ENCODE data around the gene SFXN5.

Gene SFXN5

GRCh38 chr2:73003027-73003426 is 68.5 kb downstream of the SFXN5 start:
- Histone ChIP-seq H3K27me3 (ENCODE audit: insufficient read depth, poor library complexity, severe bottlenecking) (no peaks in the 10 kb centered on the region), H3K9me3 (ENCODE audit: severe bottlenecking) (no peaks in the 10 kb centered on the region), H3K27ac (ENCODE audit: poor library complexity, severe bottlenecking) (no peak overlapping the region), H3K4me3 (ENCODE audit: severe bottlenecking) (no peak overlapping the region), H3K36me3 (ENCODE audit: low read depth) (no peaks in the 10 kb centered on the region), H3K4me1 (ENCODE audit: insufficient read depth, poor library complexity, severe bottlenecking) (no peaks in the 10 kb centered on the region)
- peak; percentile 35 for DNase-seq (ENCODE audit: low spot score)
- TF ChIP-seq CTCF (IDR thresholded peaks at IDR 0.05; ENCODE audit: poor library complexity, severe bottlenecking): no peak
- ATAC-seq (ENCODE audit: low read depth): no peak

DNA sequence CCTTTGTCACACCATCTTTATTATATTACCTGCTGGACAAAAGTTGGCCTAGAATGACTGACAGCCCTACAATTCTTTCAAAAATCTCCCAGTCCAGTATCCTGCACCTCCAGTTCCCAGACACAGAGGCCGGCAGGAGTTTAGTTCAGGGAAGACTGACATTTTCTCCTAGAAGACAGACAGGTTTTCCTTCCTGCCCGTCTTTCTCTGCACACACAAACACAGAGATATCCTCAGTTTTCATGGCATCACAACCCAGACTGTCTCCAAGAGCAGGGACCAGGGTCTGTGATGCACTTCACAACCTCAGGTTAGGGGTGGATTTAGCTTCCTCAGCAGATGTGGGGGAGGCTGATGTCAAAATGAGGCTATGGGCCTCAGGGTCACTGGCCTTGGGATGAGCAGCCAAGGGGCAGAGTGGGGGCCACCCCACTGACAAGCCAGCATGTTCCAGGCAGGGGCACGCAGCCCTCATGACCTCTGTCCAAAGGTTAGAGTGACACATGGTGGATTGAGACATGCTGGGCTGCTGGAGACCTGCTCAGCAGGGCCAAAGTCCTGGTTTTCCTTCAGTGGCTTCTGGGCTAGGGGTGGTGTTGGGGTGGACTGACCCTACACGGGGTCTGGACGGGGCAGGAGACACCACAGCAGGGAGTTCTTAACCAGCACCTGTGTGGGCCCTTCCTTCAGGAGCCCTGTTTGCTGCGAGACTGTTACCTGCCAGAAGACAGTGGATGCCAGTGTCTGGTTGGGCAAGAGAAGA is 70.5 kb downstream of the SFXN5 start:
- H3K9me3 ChIP-seq (ENCODE audit: severe bottlenecking): no peaks in the 10 kb centered on the region
- ATAC-seq (ENCODE audit: low read depth) (no peak), DNase-seq (ENCODE audit: low spot score) (peak; percentile 15)
- no peaks in the 10 kb centered on the region for H3K27me3 ChIP-seq (ENCODE audit: insufficient read depth, poor library complexity, severe bottlenecking)
- no peak for TF ChIP-seq CTCF (IDR thresholded peaks at IDR 0.05; ENCODE audit: poor library complexity, severe bottlenecking)
- H3K4me1 ChIP-seq (ENCODE audit: insufficient read depth, poor library complexity, severe bottlenecking): no peaks in the 10 kb centered on the region
- H3K4me3 ChIP-seq (ENCODE audit: severe bottlenecking): no peak overlapping the region
- H3K36me3 ChIP-seq (ENCODE audit: low read depth): no peaks in the 10 kb centered on the region
- H3K27ac ChIP-seq (ENCODE audit: poor library complexity, severe bottlenecking): no peak overlapping the region

DNA sequence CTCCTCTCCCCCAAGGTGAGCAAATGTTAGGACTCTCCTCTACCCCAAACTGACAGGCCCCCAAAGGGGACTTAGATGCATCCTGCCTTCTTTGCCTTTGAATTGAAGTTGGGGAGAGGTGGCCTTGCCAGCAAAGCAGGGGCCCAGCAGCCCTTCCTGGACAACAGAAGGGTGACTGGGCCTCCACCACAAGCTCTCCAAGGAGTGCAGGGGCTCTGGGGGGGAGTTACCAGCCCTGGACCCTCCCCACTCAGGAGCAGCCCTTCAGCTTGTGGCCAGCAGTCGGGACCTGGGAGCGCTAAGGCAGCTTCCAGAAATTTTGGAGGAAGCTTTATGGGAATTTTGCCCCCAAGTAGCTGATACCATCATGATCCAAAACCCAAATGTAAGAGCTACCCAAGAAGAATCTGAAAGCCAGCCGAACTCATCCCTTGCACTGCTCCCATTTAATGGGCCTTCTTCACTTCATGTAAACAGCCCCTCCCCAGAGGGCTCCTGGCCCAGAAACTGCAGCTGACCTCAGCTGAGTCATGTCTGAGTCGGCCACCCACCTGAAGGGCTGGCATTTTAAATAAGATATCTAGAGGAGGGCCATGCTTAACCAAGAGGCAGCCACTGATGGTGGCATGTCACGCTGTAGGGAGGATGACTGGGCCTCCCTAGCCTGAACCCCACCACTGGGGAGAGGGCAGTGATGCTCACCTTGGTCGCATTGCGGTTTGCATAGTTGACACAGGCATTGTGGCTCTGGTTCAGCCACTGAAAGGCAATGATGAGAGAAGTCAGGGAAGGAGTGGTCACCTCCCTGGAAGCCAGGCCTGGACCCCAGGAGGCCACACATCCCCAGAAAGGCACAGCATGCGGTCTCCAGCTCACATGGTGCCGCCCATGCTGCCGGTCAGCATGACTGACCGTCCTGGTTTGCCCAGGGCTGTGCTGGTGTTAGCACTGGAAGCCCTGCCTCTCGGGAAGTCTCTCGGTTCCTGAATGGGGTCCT is 71.5 kb downstream of the SFXN5 start:
- no peak for DNase-seq (ENCODE audit: low spot score)
- Histone ChIP-seq H3K4me1 (ENCODE audit: insufficient read depth, poor library complexity, severe bottlenecking) (no peaks in the 10 kb centered on the region), H3K4me3 (ENCODE audit: severe bottlenecking) (no peak overlapping the region), H3K36me3 (ENCODE audit: low read depth) (no peaks in the 10 kb centered on the region), H3K27me3 (ENCODE audit: insufficient read depth, poor library complexity, severe bottlenecking) (no peaks in the 10 kb centered on the region), H3K9me3 (ENCODE audit: severe bottlenecking) (no peaks in the 10 kb centered on the region), H3K27ac (ENCODE audit: poor library complexity, severe bottlenecking) (no peak overlapping the region)
- peak; percentile 73 for ATAC-seq (ENCODE audit: low read depth)
- TF ChIP-seq CTCF (IDR thresholded peaks at IDR 0.05; ENCODE audit: poor library complexity, severe bottlenecking): no peak

- H3K27ac ChIP-seq (ENCODE audit: poor library complexity, severe bottlenecking): no peak overlapping the region
- no peaks in the 10 kb centered on the region for H3K9me3 ChIP-seq (ENCODE audit: severe bottlenecking)
- no peaks in the 10 kb centered on the region for H3K36me3 ChIP-seq (ENCODE audit: low read depth)
- H3K27me3 ChIP-seq (ENCODE audit: insufficient read depth, poor library complexity, severe bottlenecking): no peaks in the 10 kb centered on the region
- no peak for TF ChIP-seq CTCF (IDR thresholded peaks at IDR 0.05; ENCODE audit: poor library complexity, severe bottlenecking)
- DNase-seq (ENCODE audit: low spot score) (peak; percentile 22), ATAC-seq (ENCODE audit: low read depth) (no peak)
- no peaks in the 10 kb centered on the region for H3K4me1 ChIP-seq (ENCODE audit: insufficient read depth, poor library complexity, severe bottlenecking)
- no peak overlapping the region for H3K4me3 ChIP-seq (ENCODE audit: severe bottlenecking)
Observed at GRCh38 chr2:72998724-72999123, 72.8 kb downstream of the SFXN5 start.
